Measurements from ENCODE around the gene IFI6. TPM values are rescaled to one million over a fixed set of nuclear protein-coding genes. Genes with fewer than 3 reads are reported as not detected.
"Not testable (repeated sequence)": the region's sequence is repeated elsewhere in the genome, so short reads cannot be mapped to it uniquely, and the experiment has no call there.

IFI6 gene
- total RNA-seq, 1 experiment from 2014 or later = 426 TPM

GRCh38 chr1:27686223-27686990, 14.4 kb upstream of the IFI6 start:
- TF ChIP-seq, protein P1, sequence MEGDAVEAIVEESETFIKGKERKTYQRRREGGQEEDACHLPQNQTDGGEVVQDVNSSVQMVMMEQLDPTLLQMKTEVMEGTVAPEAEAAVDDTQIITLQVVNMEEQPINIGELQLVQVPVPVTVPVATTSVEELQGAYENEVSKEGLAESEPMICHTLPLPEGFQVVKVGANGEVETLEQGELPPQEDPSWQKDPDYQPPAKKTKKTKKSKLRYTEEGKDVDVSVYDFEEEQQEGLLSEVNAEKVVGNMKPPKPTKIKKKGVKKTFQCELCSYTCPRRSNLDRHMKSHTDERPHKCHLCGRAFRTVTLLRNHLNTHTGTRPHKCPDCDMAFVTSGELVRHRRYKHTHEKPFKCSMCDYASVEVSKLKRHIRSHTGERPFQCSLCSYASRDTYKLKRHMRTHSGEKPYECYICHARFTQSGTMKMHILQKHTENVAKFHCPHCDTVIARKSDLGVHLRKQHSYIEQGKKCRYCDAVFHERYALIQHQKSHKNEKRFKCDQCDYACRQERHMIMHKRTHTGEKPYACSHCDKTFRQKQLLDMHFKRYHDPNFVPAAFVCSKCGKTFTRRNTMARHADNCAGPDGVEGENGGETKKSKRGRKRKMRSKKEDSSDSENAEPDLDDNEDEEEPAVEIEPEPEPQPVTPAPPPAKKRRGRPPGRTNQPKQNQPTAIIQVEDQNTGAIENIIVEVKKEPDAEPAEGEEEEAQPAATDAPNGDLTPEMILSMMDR (IDR thresholded peaks at IDR 0.05; ENCODE audit: unreplicated experiment) = no peak
- DNase-seq = peak; percentile 58
- Mint-ChIP-seq H3K36me3 (ENCODE audit: insufficient read depth, unreplicated experiment) (peaks cover 9% of the 10 kb centered on the region), H3K27me3 (ENCODE audit: unreplicated experiment) (no peaks in the 10 kb centered on the region), H3K9me3 (ENCODE audit: low read depth, unreplicated experiment) (peaks cover 6% of the 10 kb centered on the region), H3K4me3 (ENCODE audit: low read depth, unreplicated experiment) (no peak overlapping the region), H3K4me1 (ENCODE audit: low read depth, unreplicated experiment) (peaks cover 51% of the 10 kb centered on the region), H3K27ac (ENCODE audit: unreplicated experiment) (no peak overlapping the region)
- CTCF ChIA-PET = interaction anchor here (0.9 to 1.2 kb wide), 2 partner anchors 10 to 129 kb away, joined by 3 to 5 read pairs; no protein-coding TSS in a partner anchor
- intact Hi-C loops (cut with micrococcal nuclease; ENCODE audit: unreplicated experiment) = no loop called here
- BruUV-seq (replicated peaks) = no TSS peak

DNA sequence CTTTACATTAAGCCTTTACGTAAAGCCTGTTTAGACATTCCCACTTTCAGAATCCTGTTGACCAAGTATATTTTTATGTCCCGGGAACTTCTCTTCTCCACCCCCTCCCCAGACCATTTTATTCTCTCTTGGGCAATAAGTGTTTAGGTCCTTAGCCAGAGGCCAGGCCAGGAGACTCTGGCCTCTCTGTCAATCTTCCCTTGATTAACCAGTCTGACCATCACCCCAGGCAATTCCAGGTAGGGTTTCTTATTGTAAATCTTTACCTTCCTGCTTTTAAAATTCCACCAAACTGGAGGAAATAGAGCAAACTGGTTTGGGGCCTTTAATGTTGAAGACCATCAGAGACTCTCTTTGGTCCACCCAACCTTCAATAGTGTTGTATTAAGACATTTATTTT, 12.2 kb upstream of the IFI6 start:
- intact Hi-C loops (cut with micrococcal nuclease; ENCODE audit: unreplicated experiment) = no loop called here
- no peak overlapping the region for H3K4me3 Mint-ChIP-seq (ENCODE audit: low read depth, unreplicated experiment)
- peaks cover 9% of the 10 kb centered on the region for H3K36me3 Mint-ChIP-seq (ENCODE audit: insufficient read depth, unreplicated experiment)
- TF ChIP-seq, protein P1 (IDR thresholded peaks at IDR 0.05; ENCODE audit: unreplicated experiment) = no peak
- H3K27ac Mint-ChIP-seq (ENCODE audit: unreplicated experiment) = peak overlapping the region; percentile 56
- peaks cover 6% of the 10 kb centered on the region for H3K9me3 Mint-ChIP-seq (ENCODE audit: low read depth, unreplicated experiment)
- H3K27me3 Mint-ChIP-seq (ENCODE audit: unreplicated experiment) = no peaks in the 10 kb centered on the region
- DNase-seq = no peak
- H3K4me1 Mint-ChIP-seq (ENCODE audit: low read depth, unreplicated experiment) = peaks cover 43% of the 10 kb centered on the region
- CTCF ChIA-PET = no interaction called here
- BruUV-seq (replicated peaks) = no TSS peak

DNA sequence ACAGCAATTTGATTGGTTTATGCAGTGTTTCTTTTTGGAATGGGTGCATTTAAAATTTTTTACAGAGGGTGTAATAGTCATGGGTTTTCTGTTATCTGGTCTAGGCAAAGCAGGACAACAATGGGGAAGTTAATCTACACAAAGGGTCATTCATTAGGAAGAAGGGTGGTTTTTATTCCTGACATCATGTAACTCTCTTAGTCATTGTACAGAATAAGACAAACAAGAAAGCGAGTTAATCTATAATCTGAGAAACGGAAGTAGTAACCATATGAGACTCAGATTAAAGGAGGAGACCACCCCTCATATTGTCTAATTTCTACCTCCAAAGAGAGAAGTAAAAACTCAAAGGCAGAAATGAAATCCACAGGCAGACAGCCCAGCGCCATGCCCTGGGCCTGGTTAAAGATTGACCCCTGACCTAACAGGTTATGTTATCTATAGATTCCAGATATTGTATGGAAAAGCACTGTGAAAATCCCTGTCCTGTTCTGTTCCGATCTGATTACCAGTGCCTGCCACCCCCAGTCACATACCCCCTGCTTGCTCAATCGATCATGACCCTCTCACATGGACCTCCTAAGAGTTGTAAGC, 10.5 kb upstream of the IFI6 start:
- Mint-ChIP-seq H3K27me3 (ENCODE audit: unreplicated experiment) (no peaks in the 10 kb centered on the region), H3K4me1 (ENCODE audit: low read depth, unreplicated experiment) (peaks cover 43% of the 10 kb centered on the region), H3K4me3 (ENCODE audit: low read depth, unreplicated experiment) (no peak overlapping the region), H3K36me3 (ENCODE audit: insufficient read depth, unreplicated experiment) (peaks cover 9% of the 10 kb centered on the region), H3K9me3 (ENCODE audit: low read depth, unreplicated experiment) (peaks cover 6% of the 10 kb centered on the region), H3K27ac (ENCODE audit: unreplicated experiment) (peak overlapping the region; percentile 97)
- intact Hi-C loops (cut with micrococcal nuclease; ENCODE audit: unreplicated experiment) = no loop called here
- CTCF ChIA-PET = interaction anchor here (1.0 kb wide), 1 partner anchor 37 kb away, joined by 3 read pairs; no protein-coding TSS in a partner anchor
- TF ChIP-seq, protein P1 (IDR thresholded peaks at IDR 0.05; ENCODE audit: unreplicated experiment) = no peak
- DNase-seq = no peak
- BruUV-seq (replicated peaks) = no TSS peak

DNA sequence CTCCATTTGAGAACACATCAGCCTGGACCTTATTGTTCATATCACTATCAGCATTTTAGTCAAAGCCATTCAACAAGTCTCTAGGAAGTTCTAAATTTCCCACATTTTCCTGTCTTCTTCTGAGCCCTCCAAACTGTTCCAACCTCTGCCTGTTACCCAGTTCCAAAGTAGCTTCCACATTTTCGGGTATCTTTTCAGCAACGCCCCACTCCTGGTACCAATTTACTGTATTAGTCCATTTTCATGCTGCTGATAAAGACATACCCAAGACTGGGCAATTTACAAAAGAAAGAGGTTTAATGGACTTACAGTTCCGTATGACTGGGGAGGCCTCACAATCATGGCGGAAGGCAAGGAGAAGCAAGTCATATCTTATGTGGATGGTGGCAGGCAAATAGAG, 9.6 kb upstream of the IFI6 start:
- H3K4me1 Mint-ChIP-seq (ENCODE audit: low read depth, unreplicated experiment) = peaks cover 41% of the 10 kb centered on the region
- H3K36me3 Mint-ChIP-seq (ENCODE audit: insufficient read depth, unreplicated experiment); CTCF ChIA-PET; H3K27me3 Mint-ChIP-seq (ENCODE audit: unreplicated experiment); intact Hi-C loops (cut with micrococcal nuclease; ENCODE audit: unreplicated experiment); H3K9me3 Mint-ChIP-seq (ENCODE audit: low read depth, unreplicated experiment); DNase-seq; BruUV-seq (replicated peaks); H3K4me3 Mint-ChIP-seq (ENCODE audit: low read depth, unreplicated experiment): not testable (repeated sequence)
- H3K27ac Mint-ChIP-seq (ENCODE audit: unreplicated experiment) = peak overlapping the region; percentile 97

- DNase-seq; H3K27me3 Mint-ChIP-seq (ENCODE audit: unreplicated experiment); CTCF ChIA-PET; H3K27ac Mint-ChIP-seq (ENCODE audit: unreplicated experiment); H3K9me3 Mint-ChIP-seq (ENCODE audit: low read depth, unreplicated experiment); H3K36me3 Mint-ChIP-seq (ENCODE audit: insufficient read depth, unreplicated experiment); H3K4me3 Mint-ChIP-seq (ENCODE audit: low read depth, unreplicated experiment); intact Hi-C loops (cut with micrococcal nuclease; ENCODE audit: unreplicated experiment); BruUV-seq (replicated peaks): not testable (repeated sequence)
- peaks cover 31% of the 10 kb centered on the region for H3K4me1 Mint-ChIP-seq (ENCODE audit: low read depth, unreplicated experiment)
Measured at GRCh38 chr1:27680225-27680791, 8.3 kb upstream of the IFI6 start.
